OCI-LY1 (cell line): Measurements from ENCODE around the gene ERGIC1.

Source experiments
- EZH2 ChIP-seq: fragments of 200-600 bp; sonication (generic), shearing (Covaris generic); IDR thresholded peaks from 2 replicates; pipeline ENCODE4 v1.8.0; 2017; ENCODE audit warnings: borderline replicate concordance, mixed run types, mild to moderate bottlenecking, antibody characterized with exemption, low read length, moderate library complexity, mixed read lengths
- TF ChIP-seq, protein P1 (sequence below): fragments of 200-600 bp; sonication (generic), shearing (Covaris generic); IDR thresholded peaks from 2 replicates; pipeline ENCODE4 v1.5.1; 2017; ENCODE audit warnings: mild to moderate bottlenecking, antibody characterized with exemption, low read length, moderate library complexity, mixed read lengths

DNA sequence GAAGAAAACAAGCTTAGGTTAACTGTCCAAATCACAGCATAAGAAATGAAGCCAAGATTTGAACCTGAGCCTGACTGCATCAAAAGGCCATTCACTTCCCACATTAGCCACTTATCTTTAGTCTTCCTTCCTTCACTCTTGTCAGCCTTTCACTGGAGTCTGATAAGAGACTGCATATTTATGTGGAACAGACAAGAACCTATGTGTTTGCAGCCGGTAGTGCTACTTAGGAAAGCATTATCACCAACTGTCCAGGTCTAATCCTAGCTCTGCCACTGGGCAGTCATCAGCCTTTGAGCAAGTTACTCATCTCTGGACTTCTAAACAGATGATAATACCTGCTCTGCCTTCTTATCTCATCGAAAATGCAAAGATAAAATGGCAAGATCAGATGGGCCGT lies 137.4 kb downstream of the ERGIC1 start:
- TF ChIP-seq, protein P1, sequence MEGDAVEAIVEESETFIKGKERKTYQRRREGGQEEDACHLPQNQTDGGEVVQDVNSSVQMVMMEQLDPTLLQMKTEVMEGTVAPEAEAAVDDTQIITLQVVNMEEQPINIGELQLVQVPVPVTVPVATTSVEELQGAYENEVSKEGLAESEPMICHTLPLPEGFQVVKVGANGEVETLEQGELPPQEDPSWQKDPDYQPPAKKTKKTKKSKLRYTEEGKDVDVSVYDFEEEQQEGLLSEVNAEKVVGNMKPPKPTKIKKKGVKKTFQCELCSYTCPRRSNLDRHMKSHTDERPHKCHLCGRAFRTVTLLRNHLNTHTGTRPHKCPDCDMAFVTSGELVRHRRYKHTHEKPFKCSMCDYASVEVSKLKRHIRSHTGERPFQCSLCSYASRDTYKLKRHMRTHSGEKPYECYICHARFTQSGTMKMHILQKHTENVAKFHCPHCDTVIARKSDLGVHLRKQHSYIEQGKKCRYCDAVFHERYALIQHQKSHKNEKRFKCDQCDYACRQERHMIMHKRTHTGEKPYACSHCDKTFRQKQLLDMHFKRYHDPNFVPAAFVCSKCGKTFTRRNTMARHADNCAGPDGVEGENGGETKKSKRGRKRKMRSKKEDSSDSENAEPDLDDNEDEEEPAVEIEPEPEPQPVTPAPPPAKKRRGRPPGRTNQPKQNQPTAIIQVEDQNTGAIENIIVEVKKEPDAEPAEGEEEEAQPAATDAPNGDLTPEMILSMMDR = no peak
- no peak for TF ChIP-seq EZH2
